Mucosa of descending colon (tissue), 3 donors: Measurements from ENCODE around the gene NR2F6. TPM values are rescaled to one million over a fixed set of nuclear protein-coding genes. Genes with fewer than 3 reads are reported as not detected.

Source experiments
- ATAC-seq: fragments of 200-7000 bp; cut with Tn5 transposase; one replicate; pipeline ENCODE4 v1.9.1; 2020; ENCODE audit warnings: mild to moderate bottlenecking, moderate library complexity
- DNase-seq, 3 donors: peaks; one replicate each; pipeline ENCODE4 v3.0.0-alpha.2; 2020
- H3K36me3 ChIP-seq: fragments of 200-600 bp; one replicate; pipeline ENCODE4 v1.8.0; 2021; ENCODE audit warnings: low read depth, mild to moderate bottlenecking
- H3K4me1 ChIP-seq: fragments of 200-600 bp; one replicate; pipeline ENCODE4 v1.8.0; 2021; ENCODE audit warnings: low read depth, mild to moderate bottlenecking
- H3K4me3 ChIP-seq: fragments of 200-600 bp; one replicate; pipeline ENCODE4 v1.8.0; 2021; ENCODE audit warnings: mild to moderate bottlenecking
- H3K9me3 ChIP-seq: fragments of 200-600 bp; one replicate; pipeline ENCODE4 v1.8.0; 2021; ENCODE audit warnings: mild to moderate bottlenecking
- CTCF ChIP-seq: fragments of 200-600 bp; IDR thresholded peaks from one replicate; pipeline ENCODE4 v1.8.0; 2022; ENCODE audit warnings: antibody characterized with exemption, mild to moderate bottlenecking
- intact Hi-C, 2 donors: fragments of 100-400 bp; cut with DNase I in 1 of 2; cut with micrococcal nuclease in 1 of 2; formaldehyde crosslinking; loops; one replicate each; pipeline versions ENCODE4 v1.11.0 to v1.11.1; 2022; cut with DNase I, micrococcal nuclease
- total RNA-seq, 3 donors: library from RNA; stranded (reverse); fragmentation: NEBNext Ultra II Directional in 2 of 3; extraction: Animal tissue kit (Norgen Biotek cat#: 25700) in 2 of 3; gene quantifications; one replicate each; pipeline versions ENCODE4 v1.2.1 to v1.2.4, GENCODE V29; 2021 to 2023
- donor health status: DM: no; HTN: no; CAD: no; lungs with moderate emphysema.
- donor health status: DM: no; HTN: no; CAD: no.
- donor health status: DM: no; HTN: yes; CAD: no.

Gene NR2F6
- total RNA-seq, 3 donors from 2014 or later: 103 to 157 (median 140) TPM

GRCh38 chr19:17242431-17243208 lies 3.1 kb downstream of the NR2F6 start:
- intact Hi-C loops: no loop called here
- Histone ChIP-seq H3K9me3 (no peaks in the 10 kb centered on the region), H3K4me3 (no peak overlapping the region), H3K36me3 (no peaks in the 10 kb centered on the region), H3K4me1 (peaks cover 47% of the 10 kb centered on the region)
- no peak for TF ChIP-seq CTCF
- DNase-seq (no peak), ATAC-seq (no peak)

GRCh38 chr19:17240826-17241399 lies 4.8 kb downstream of the NR2F6 start:
- no peak for TF ChIP-seq CTCF
- H3K36me3 ChIP-seq: no peaks in the 10 kb centered on the region
- H3K9me3 ChIP-seq: no peaks in the 10 kb centered on the region
- DNase-seq (no peak), ATAC-seq (no peak)
- no peak overlapping the region for H3K4me3 ChIP-seq
- H3K4me1 ChIP-seq: peaks cover 51% of the 10 kb centered on the region
- intact Hi-C loops: no loop called here

GRCh38 chr19:17240062-17240752 lies 5.5 kb downstream of the NR2F6 start:
- Histone ChIP-seq H3K9me3 (no peaks in the 10 kb centered on the region), H3K4me3 (no peak overlapping the region), H3K4me1 (peaks cover 53% of the 10 kb centered on the region), H3K36me3 (no peaks in the 10 kb centered on the region)
- ATAC-seq: peak; percentile 46
- no peak for TF ChIP-seq CTCF
- DNase-seq: peak; percentile 61 to 64 (median 63)
- intact Hi-C loops: no loop called here

- H3K4me1 ChIP-seq: peaks cover 55% of the 10 kb centered on the region
Observed at GRCh38 chr19:17237747-17238706, 7.7 kb downstream of the NR2F6 start.

More at GRCh38 chr19:17237747-17238706, 7.7 kb downstream of the NR2F6 start:
- no peaks in the 10 kb centered on the region for H3K36me3 ChIP-seq
- no peak for TF ChIP-seq CTCF
- no peaks in the 10 kb centered on the region for H3K9me3 ChIP-seq
- ATAC-seq: no peak
- H3K4me3 ChIP-seq: no peak overlapping the region
- DNase-seq: no peak
- intact Hi-C loops: no loop called here
